ENCODE measurements around the gene CNMD.

GRCh38 chr13:52780611-52781010 is 41.0 kb upstream of the CNMD start:
- TF ChIP-seq CTCF (IDR thresholded peaks at IDR 0.05) (no peak), POLR2A (IDR thresholded peaks at IDR 0.05) (no peak)
